Measurements from ENCODE around the gene SRBD1. TPM values are rescaled to one million over a fixed set of nuclear protein-coding genes. Genes with fewer than 3 reads are reported as not detected.
"Not testable (repeated sequence)": the region's sequence is repeated elsewhere in the genome, so short reads cannot be mapped to it uniquely, and the experiment has no call there.

The SRBD1 gene
- total and polyA plus RNA-seq, 5 donors, result 4.2 to 13.6 (median 13.0) TPM

DNA sequence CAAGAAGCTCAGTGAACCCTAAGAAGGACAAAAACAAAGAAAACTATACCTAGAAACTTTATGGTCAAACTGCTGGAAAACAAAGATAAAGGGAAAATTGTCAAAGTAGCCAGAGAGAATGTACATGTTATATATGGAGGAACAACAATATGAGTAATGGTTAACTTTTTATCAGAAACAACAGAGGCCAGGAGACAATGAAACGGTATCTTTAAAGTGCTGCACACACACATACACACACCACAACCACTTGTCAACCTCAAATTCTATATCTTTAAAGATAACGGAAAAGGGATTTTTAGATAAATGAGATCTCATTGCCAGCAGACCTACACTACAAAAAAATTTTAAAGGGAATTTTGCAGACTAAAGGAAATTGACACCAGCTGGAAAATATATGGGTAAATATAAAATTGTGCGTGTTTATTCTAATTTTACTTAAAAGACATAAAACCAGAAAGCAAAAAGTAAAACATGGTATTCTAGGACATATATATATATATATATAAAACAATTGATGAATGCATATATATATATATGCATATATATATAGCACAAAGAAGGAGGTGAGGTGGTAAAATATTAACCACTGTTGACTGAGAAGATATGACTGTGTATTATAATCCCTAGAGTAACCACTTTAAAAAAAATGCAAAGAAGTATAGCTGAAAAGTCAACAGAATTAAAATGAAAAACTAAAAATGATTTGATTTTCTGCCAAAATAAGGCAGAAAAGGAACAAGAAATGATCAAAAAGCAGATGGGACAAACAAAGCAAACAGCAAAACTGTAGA is 172.0 kb downstream of the SRBD1 start:
- ATAC-seq (no peak), DNase-seq (no peak)
- no peak overlapping the region for H3K27ac ChIP-seq (ENCODE audit: low read length)
- no peaks in the 10 kb centered on the region for H3K9me3 ChIP-seq (ENCODE audit: control insufficient read depth, low read length)
- intact Hi-C loops (cut with DNase I), result no loop called here
- no peaks in the 10 kb centered on the region for H3K4me1 ChIP-seq (ENCODE audit: control insufficient read depth, insufficient read depth, low read length)
- H3K27me3 ChIP-seq (ENCODE audit: control insufficient read depth, insufficient read depth), result no peaks in the 10 kb centered on the region
- no peak overlapping the region for H3K4me3 ChIP-seq (ENCODE audit: low read length)
- WGBS, result 81% methylated on average over 3 of the region's 3 CpGs

DNA sequence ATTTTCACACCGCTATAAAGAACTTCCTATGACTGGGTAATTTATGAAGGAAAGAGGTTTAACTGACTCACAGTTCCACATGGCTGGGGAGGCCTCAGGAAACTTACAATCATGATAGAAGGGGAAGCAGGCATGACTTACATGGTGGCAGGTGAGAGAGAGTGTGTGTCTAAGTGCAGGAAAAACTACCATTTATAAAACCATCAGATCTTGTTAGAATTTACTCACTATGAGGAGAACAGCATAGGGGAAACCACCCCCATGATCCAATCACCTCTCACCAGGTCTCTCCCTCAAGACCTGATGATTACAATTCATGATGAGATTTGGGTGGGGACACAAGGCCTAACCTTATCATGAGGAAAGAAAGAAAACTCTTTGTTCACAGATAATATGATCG is 174.6 kb downstream of the SRBD1 start:
- ATAC-seq (no peak), DNase-seq (no peak)
- Histone ChIP-seq H3K27ac (ENCODE audit: low read length) (no peak overlapping the region), H3K4me1 (ENCODE audit: control insufficient read depth, insufficient read depth, low read length) (no peaks in the 10 kb centered on the region), H3K9me3 (ENCODE audit: control insufficient read depth, low read length) (no peaks in the 10 kb centered on the region), H3K27me3 (ENCODE audit: control insufficient read depth, insufficient read depth) (no peaks in the 10 kb centered on the region), H3K4me3 (ENCODE audit: low read length) (no peak overlapping the region)
- 89% methylated on average over 2 of the region's 2 CpGs for WGBS
- intact Hi-C loops (cut with DNase I), result no loop called here

DNA sequence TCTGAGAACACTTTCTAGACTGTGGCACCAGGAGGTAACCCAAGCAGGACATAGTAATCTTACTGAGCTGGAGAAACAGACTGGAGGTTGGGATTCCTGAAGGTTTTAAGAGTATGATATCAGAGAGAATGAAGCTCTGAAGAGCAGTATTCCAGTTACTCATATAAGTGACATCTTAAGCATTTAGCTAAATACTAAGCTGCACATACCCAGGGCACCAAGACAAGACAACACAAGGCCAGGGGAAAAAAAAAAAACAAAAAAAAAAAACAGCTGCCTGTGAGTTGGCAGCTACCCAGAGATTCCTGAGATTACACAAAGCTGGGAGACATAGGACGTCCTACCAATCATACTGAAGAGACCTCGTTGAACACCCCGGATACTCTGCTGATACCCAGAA is 175.8 kb downstream of the SRBD1 start:
- Histone ChIP-seq H3K27me3 (ENCODE audit: control insufficient read depth, insufficient read depth) (no peaks in the 10 kb centered on the region), H3K4me3 (ENCODE audit: low read length) (no peak overlapping the region), H3K27ac (ENCODE audit: low read length) (no peak overlapping the region), H3K4me1 (ENCODE audit: control insufficient read depth, insufficient read depth, low read length) (no peaks in the 10 kb centered on the region), H3K9me3 (ENCODE audit: control insufficient read depth, low read length) (no peaks in the 10 kb centered on the region)
- intact Hi-C loops (cut with DNase I), result no loop called here
- DNase-seq (no peak), ATAC-seq (no peak)
- WGBS, result 66% methylated on average over 3 of the region's 3 CpGs

DNA sequence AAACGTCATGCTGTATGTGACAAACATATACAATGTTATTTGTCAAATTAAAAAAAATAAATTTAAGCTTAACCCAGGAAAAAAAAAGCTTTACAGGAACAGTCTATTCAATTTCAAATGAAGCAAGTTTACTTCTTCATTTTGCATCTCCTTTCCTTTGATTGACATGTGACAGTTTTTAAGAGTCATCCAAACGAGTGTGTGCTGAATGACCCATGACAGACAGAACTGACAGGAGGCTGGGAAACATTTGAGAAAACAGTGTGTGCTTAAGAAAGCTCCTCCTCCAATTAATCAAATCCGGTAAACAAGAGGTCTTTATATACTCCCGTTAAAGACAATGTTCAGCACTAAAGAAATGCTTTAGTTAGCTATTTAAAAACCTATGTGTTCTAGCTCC is 177.7 kb downstream of the SRBD1 start:
- Histone ChIP-seq H3K27me3 (ENCODE audit: control insufficient read depth, insufficient read depth) (no peaks in the 10 kb centered on the region), H3K4me3 (ENCODE audit: low read length) (no peak overlapping the region), H3K27ac (ENCODE audit: low read length) (no peak overlapping the region), H3K4me1 (ENCODE audit: control insufficient read depth, insufficient read depth, low read length) (no peaks in the 10 kb centered on the region), H3K9me3 (ENCODE audit: control insufficient read depth, low read length) (no peaks in the 10 kb centered on the region)
- DNase-seq (no peak), ATAC-seq (no peak)
- intact Hi-C loops (cut with DNase I), result no loop called here
- 63% methylated on average over 4 of the region's 4 CpGs for WGBS

DNA sequence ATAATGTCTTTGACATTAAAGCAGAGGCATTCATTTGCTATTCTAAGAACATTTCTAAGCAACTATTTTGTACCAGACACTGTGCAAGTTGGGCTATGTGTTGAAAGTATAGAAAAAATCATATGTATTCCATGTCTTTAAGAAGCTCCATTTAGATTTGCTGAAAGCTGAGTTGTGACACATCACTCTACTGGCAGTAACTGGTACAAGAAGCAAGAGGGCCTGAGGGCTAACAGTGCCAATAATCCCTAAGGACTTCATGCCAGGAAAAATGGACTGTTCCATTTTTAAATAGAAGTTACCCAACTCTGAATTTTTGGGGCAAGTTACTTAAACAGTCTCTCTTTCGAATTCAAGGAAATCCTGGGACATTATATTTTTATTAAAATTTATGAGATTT is 178.7 kb downstream of the SRBD1 start:
- Histone ChIP-seq H3K9me3 (ENCODE audit: control insufficient read depth, low read length) (no peaks in the 10 kb centered on the region), H3K27me3 (ENCODE audit: control insufficient read depth, insufficient read depth) (no peaks in the 10 kb centered on the region), H3K4me1 (ENCODE audit: control insufficient read depth, insufficient read depth, low read length) (no peaks in the 10 kb centered on the region), H3K27ac (ENCODE audit: low read length) (no peak overlapping the region), H3K4me3 (ENCODE audit: low read length) (no peak overlapping the region)
- no peak for ATAC-seq
- WGBS, result 86% methylated on average over 1 of the region's 1 CpG
- intact Hi-C loops (cut with DNase I), result no loop called here
- no peak for DNase-seq

DNA sequence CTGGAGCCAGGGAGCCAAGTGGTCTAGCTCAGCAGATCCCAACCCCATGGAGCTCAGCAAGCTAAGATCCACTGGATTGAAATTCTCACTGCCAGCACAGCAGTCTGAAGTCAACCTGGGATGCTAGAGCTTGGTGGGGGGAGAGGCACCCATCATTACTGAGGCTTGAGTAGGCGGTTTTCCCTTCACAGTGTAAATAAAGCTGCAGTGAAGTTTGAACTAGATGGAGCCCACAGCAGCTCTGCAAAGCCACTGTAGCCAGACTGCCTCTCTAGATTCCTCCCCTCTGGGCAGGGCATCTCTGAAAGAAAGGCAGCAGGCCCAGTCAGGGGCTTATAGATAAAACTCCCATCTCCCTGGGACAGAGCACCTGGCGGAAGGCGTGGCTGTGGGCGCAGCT is 185.0 kb downstream of the SRBD1 start:
- intact Hi-C loops (cut with DNase I); H3K27me3 ChIP-seq (ENCODE audit: control insufficient read depth, insufficient read depth); H3K4me1 ChIP-seq (ENCODE audit: control insufficient read depth, insufficient read depth, low read length); H3K4me3 ChIP-seq (ENCODE audit: low read length); DNase-seq; H3K27ac ChIP-seq (ENCODE audit: low read length); H3K9me3 ChIP-seq (ENCODE audit: control insufficient read depth, low read length); ATAC-seq: not testable (repeated sequence)
- 99% methylated on average over 4 of the region's 4 CpGs for WGBS

DNA sequence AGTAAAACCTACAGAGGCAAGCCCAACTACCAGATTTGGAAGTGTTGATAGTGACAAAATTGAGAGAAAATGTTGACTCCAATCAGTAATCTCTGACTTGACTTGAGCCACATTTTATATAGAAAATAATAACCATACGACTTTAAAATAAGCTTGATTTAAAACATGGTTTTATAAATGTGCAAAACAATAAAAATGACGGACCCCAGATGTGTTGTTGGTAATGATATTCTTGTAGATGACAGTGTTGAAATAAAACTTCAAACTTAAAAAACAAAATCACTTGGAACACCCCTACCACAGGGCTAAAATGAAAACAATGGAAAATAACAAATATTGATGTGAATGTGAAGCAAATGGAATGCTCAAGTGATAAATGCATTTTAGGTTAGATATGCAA is 188.1 kb downstream of the SRBD1 start:
- 76% methylated on average over 2 of the region's 2 CpGs for WGBS
- Histone ChIP-seq H3K4me3 (ENCODE audit: low read length) (no peak overlapping the region), H3K27me3 (ENCODE audit: control insufficient read depth, insufficient read depth) (no peaks in the 10 kb centered on the region), H3K27ac (ENCODE audit: low read length) (no peak overlapping the region), H3K9me3 (ENCODE audit: control insufficient read depth, low read length) (no peaks in the 10 kb centered on the region), H3K4me1 (ENCODE audit: control insufficient read depth, insufficient read depth, low read length) (no peaks in the 10 kb centered on the region)
- no peak for ATAC-seq
- no peak for DNase-seq
- intact Hi-C loops (cut with DNase I), result no loop called here

DNA sequence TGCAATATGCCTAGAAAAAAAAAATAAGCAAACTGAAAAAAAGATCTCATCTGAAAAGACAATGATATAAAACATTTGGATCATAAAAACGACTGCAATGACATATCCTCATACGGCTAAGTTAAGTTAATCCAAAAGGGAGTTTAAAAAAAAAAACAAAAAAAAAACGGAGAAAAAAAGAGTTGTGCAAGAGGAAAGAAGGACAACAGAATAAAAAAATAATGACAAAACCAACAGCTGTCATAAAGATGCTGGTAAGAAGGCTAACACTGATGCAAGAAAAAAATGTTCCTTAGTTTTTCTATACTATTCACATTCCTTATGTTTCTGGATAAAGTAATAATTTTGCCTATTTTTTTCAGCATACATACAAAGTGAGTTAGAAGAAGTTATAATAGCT is 192.5 kb downstream of the SRBD1 start:
- 57% methylated on average over 3 of the region's 3 CpGs for WGBS
- intact Hi-C loops (cut with DNase I), result no loop called here

DNA sequence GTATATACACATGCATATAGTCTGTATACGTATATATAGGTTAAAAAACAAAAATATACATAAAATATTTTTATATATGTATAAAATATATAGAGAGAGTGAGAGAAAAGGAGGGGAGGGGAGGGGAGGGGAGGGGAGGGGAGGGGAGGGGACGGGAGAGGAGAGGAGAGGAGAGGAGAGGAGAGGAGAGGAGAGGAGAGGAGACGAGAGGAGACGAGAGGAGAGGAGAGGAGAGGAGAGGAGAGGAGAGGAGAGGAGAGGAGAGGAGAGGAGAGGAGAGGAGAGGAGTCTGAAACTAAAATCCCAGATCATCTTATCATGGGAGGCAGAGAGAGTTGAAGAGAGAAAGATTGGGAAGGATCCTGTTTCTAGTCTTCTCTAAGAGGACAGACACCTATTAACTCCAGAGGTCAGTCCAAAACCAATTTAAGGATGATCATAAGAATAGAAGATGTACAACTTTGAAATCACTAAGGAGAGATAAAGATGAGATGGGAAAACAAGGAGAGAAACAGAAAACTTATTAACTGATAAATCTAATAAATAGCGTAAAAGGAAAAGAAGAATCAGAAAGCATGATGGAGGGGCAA is 195.4 kb downstream of the SRBD1 start:
- Histone ChIP-seq H3K27ac (ENCODE audit: low read length) (no peak overlapping the region), H3K9me3 (ENCODE audit: control insufficient read depth, low read length) (no peaks in the 10 kb centered on the region)
- WGBS, result 48% methylated on average over 5 of the region's 5 CpGs

More for the DNA sequence above, 192.5 kb downstream of the SRBD1 start:
- no peaks in the 10 kb centered on the region for H3K4me1 ChIP-seq (ENCODE audit: control insufficient read depth, insufficient read depth, low read length)
- ATAC-seq (no peak), DNase-seq (no peak)
- no peak overlapping the region for H3K27ac ChIP-seq (ENCODE audit: low read length)
- H3K9me3 ChIP-seq (ENCODE audit: control insufficient read depth, low read length), result no peaks in the 10 kb centered on the region
- H3K4me3 ChIP-seq (ENCODE audit: low read length), result no peak overlapping the region
- no peaks in the 10 kb centered on the region for H3K27me3 ChIP-seq (ENCODE audit: control insufficient read depth, insufficient read depth)

DNA sequence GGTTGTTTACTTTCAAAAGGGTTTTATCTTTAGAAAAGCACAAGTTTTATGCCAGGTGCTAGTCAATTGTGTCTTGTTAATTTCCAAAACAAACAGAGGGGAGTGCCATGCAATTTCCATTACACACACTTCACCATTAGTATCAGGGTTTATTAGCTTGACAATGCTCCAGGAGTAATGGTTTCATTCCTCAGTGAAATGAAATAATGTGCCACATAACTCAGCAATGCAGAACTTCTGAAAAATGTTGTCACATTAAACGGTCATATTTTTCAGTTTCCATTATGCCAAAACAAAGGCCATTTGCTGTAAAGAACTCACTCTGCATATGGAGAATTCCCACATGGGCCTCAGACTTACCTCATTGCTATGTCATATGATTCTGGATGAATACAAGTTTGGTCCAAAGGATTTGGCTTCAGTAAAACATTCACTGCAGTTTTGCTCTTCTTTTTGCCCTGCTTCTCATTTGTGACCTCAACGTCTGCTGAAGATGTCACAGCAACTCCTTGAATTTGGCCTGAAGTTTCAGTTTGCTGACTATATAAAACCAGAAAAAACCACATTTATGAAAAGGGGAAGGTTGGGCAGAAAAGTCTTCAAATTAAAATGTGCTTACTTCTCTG is 198.2 kb downstream of the SRBD1 start:
- ATAC-seq (no peak), DNase-seq (no peak)
- H3K27ac ChIP-seq (ENCODE audit: low read length), result no peak overlapping the region
- WGBS, result 51% methylated on average over 2 of the region's 2 CpGs
- H3K9me3 ChIP-seq (ENCODE audit: control insufficient read depth, low read length), result no peaks in the 10 kb centered on the region
- no peak overlapping the region for H3K4me3 ChIP-seq (ENCODE audit: low read length)
- H3K27me3 ChIP-seq (ENCODE audit: control insufficient read depth, insufficient read depth), result no peaks in the 10 kb centered on the region
- intact Hi-C loops (cut with DNase I), result no loop called here
- H3K4me1 ChIP-seq (ENCODE audit: control insufficient read depth, insufficient read depth, low read length), result no peaks in the 10 kb centered on the region

More for the DNA sequence above, 195.4 kb downstream of the SRBD1 start:
- Histone ChIP-seq H3K4me3 (ENCODE audit: low read length) (no peak overlapping the region), H3K4me1 (ENCODE audit: control insufficient read depth, insufficient read depth, low read length) (no peaks in the 10 kb centered on the region), H3K27me3 (ENCODE audit: control insufficient read depth, insufficient read depth) (no peaks in the 10 kb centered on the region)
- no peak for DNase-seq
- ATAC-seq, result no peak
- intact Hi-C loops (cut with DNase I), result no loop called here

DNA sequence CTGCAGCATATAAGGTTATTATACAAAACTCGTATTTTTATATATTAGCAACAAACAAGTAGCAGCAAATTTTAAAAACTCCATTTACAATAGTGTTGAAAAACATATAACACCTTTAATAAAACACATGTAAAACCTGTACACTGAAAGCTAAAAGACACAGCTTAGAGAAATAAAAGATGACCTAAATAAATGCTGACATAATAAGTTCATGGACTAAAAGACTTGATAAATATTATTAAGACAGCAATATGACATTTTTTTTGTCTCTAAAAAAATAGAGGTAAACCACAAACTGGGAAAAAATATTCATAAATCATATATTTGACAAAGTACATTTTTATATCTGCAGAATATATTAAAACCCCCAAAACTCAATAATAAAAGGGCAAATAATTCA is 201.4 kb downstream of the SRBD1 start:
- Histone ChIP-seq H3K4me3 (ENCODE audit: low read length) (no peak overlapping the region), H3K4me1 (ENCODE audit: control insufficient read depth, insufficient read depth, low read length) (peaks cover 1% of the 10 kb centered on the region), H3K9me3 (ENCODE audit: control insufficient read depth, low read length) (no peaks in the 10 kb centered on the region), H3K27me3 (ENCODE audit: control insufficient read depth, insufficient read depth) (no peaks in the 10 kb centered on the region), H3K27ac (ENCODE audit: low read length) (no peak overlapping the region)
- DNase-seq (no peak), ATAC-seq (no peak)
- intact Hi-C loops (cut with DNase I), result no loop called here
- WGBS, result 98% methylated on average over 1 of the region's 1 CpG
